GM19193 (cell line): ENCODE results near the gene ZSCAN2.

Experiments
- POLR2A ChIP-seq: IDR thresholded peaks from 4 replicates; pipeline ENCODE4 v1.6.1; 2011; ENCODE audit not compliant: insufficient read depth, insufficient read length; ENCODE audit errors: extremely low read depth

The ZSCAN2 gene

DNA sequence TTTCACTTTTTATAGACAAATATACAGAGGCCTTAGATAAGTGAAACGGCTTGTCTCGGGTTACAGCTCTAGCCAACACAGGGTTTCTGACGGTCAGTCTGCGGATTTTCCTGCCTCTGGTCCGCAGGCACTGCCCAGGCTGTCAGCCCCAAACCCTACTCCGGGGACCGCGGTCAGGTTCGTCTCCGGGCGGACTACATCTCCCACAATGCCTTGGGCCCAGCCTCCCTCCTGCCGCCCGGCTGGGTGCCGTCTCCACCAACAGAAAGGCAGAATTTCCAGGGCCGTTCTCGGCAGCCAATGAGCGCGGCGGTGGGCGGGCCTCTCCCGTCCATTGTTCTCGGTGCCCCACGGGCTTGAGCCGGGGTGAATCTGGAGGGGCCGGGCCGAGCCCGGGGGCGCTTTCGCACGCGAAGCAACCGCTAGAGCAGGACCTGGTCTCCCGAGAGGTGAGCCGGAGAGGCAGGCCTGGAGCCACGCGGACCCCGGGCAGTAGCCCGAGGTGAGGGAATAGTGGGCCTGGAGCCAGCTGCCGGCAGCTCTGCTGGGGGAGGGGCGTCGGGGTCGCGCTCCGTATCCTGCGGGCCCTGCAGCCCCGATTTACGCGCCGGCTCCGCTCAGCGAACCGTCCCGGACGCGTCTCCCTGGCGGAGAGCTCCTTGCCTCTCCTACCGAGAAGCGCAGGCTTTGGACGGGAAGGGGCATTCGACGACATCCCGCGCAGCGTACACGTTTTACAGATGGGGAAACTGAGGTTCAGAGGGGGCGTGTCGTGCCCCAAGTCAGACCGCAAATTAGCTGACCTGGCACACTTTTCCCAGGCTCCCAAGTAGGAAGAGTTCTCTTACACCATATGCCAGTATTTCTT lies at the start of gene ZSCAN2:
Gene ZSCAN2 (plus strand): TSS at position 323 of the 868 bp plus-strand sequence. CDS start 2,919 bp downstream, outside the sequence.
- peak; percentile 49 for TF ChIP-seq POLR2A

DNA sequence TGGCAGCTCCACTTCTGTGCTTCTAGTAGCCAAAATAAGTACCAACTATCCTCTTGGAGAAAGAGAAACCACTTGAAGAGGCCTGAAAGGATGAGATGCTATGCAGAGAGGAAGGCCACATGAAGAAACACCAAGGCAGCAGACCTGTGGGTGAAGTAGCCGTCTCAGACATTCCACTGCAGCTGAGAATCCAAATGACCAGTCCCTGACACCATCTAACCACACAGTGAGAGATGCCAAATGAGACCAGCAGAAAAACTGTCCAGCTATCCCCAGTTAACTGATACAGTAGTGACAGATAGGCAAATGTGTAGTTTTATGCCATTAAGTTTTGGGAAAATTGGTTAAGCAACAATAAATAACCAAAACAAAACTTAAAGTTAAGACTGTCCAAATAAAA lies 47.9 kb upstream of the ZSCAN2 start:
- TF ChIP-seq POLR2A, result no peak

DNA sequence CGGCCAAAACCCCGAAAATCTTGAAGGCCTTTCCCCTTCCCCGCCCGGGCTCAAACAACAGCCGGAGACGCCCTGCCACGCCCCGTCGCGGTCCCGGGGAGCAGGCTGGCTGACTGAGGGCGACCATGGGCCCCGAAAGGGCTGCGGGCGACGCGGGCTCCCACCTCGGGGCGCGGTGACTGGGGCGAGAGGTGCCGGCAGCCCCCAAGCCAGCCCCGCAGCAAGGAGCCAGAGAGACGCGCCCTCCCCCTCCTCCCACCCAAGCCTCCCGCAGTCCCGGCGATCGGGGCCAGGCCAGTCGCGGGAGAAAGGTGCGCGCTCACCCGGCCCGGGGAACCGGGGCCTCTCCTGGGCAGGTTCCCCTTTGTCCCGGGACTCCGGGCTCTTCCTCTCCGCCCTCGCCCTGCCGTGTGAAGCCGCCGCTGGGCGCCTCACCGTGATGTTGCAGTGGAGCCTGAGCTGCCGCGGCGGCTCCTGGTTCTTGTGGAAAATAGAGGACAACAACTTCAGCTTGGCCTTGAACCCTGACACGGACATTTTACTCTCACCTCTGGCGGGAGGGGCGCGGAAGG lies 30.6 kb upstream of the ZSCAN2 start:
- TF ChIP-seq POLR2A, result no peak

DNA sequence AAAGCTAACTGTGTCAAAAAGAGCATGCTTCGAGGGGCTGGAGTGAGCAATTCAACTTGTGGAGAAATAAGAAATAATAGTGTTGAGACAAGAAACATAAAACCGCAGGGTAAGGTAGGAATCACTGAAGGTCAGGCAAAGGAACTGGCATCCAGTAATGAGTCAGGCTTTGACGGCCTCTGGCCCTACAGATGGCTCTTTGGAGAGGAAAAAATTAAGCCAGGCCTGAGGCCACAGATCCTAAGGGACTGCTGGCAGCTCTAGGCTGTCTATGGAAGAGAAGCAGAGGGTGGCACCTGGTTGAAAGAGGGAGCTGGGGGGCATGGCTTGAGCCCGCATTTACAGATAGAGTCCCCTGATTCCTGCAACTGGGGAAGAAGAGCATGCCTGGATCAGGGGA lies 28.6 kb upstream of the ZSCAN2 start:
- no peak for TF ChIP-seq POLR2A

DNA sequence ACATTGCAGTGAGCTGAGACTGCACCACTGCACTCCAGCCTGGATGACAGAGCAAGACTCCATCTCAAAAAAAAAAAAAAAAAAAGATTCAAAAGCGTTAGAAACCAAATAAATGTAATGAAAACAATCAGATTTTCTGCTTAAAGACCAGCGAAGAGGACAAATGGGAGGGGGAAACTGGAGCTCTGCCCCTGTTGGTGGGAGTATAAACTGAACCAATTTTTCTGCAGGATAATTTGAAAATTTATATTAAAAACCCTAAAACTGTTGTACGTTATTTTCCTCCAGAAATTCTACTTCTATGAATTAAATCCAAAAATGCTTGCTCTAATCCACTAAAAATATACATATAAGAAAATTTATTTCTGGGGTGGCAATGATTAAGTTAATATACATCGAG lies 25.3 kb upstream of the ZSCAN2 start:
- no peak for TF ChIP-seq POLR2A

DNA sequence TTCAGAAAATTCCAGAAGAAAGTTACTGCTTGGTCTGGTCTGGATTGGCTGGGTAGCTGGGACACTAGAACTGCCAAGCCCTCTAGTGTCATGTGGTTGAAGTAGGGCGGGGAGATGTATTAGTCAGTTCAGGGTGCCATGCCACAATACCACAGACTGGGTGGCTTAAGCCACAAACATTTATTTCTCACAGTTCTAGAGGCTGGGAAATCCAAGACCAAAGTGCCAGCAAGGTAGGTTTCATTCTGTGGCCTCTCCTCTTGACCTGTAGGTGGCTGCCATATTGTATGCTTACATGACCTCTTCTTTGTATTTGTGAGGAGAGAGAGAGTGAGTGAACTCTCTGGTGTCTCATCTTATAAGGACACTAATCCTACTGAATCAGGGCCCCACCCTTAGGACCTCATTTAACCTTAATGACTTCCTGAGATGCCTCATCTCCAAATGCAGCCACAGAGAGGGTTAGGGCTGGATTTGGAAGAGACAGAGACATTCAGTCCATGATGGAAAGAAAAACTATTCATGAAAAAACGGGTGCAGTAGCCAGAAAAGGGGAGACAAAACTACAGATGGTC lies 18.1 kb upstream of the ZSCAN2 start:
- no peak for TF ChIP-seq POLR2A

DNA sequence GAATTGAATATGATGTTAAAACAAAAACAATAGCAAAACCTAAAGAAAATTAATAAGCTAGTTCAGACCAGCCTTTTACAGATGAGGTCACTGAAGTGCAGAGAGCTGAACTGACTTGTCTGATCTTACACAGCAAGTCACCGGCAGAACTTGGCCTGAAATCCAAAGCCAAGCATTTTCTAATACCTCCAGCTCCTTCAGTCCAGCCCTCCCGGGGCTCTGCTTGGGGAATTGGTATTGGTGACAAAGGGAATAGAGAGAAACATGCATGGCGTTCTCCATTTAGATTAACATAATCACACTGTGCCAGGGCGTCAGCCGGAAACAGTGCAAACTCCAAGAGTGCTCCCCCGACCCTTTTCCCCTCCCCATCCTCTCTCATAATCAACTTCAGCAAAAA lies 14.1 kb upstream of the ZSCAN2 start:
- no peak for TF ChIP-seq POLR2A

DNA sequence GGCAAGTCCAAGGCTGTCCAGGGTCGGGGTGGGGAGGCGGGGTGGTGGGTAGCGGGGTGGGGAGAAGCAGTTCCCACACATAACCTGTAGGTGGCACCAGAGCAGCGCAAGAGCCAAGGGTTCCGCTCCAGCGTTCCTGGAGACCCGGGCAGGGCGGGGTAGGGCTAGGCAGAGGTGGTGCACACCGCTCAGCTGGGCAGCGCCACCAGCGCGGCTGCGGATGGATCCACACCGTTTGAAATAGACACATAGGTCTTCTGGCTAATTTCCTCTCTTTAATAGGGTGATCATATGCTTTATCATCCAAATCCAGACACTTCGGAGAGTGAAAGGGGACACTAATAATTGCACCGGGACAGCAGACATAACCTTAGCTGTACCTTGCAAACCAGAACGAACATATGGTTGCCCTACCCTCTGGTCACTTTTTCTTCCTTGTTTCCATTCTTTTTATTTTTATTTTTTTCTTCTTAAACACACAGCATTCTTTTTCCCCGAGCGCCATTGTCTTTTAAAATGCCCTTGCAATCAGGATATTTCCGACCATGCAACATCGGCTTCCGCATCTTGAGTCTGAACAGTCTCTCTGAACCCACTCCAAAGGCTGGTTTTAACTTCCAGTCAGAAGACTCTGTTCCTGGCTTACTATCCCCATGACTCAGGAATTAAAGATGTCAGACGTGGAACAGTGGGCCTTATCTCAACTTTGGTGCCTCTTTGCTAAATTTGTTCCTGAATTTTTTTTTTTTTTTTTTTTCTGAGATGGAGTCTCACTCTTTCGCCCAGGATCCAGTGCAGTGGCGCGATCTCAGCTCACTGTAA lies 12.5 kb upstream of the ZSCAN2 start:
- TF ChIP-seq POLR2A, result no peak

DNA sequence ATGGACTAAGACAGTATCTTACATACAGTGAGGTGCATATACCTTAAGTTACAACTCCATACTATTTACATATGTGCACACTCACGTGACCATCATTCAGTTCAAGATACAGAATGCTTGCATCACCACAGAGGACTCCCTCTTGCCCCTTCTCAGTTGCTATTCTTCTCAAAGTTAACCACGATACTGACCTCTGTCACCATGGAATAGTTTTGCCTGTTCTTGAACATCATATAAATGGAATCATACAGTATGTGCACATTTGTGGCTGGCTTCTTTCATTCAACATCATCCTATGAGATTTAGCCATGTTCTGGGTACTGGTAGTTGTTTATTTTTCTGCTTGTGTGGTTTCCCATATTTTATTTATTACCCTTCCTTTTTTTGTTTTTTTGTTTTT lies 10.4 kb upstream of the ZSCAN2 start:
- TF ChIP-seq POLR2A, result no peak

DNA sequence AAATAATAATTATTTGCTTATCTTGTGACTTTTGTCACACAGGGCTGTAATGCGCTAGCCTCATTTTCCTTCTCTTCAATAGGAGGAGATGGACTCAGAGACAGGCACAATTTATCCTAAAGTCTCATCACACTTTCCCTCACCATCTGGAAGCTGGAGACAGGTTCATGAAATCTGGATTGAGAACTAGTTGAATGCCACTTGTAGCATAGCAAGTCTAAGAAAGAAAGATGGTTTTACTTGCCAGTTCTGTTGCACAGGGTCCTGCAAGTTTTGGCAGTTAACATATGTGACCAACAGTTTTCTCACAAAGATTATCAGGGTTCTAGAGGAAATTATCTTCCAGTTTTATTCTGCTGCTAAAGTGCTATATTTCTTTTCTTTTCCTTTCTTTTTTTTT lies 9.0 kb upstream of the ZSCAN2 start:
- no peak for TF ChIP-seq POLR2A

DNA sequence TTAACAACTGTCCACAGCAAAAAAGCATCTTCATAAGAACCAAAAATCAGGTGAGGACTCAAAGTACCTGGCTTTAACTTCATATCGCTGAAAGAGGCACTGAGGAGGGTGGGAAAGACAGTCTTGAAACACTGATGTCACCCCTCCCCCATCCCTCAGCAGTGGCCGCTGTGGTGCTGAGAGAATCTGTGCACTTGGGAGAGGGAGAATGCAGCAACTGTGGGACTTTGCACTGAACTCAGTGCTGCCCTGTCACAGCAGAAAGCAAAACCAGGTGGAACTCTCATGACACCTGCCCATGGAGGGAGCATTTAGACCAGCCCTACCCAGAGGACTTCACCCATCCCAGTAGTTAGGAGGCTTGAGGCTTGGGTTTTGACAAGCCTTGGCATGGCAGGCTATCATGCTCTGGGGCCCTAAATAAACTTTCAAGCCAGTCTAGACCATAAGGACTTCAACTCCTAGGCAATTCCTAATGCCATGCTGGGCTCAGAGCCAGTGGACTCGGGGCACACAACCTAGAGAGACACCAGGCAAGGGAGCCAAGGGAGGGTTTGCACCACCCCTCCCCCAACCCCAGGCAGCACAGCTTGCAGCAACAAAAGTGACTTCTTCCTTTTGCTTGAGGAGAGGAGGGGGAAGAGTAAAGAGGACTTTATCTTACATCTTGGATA lies 6.1 kb upstream of the ZSCAN2 start:
- no peak for TF ChIP-seq POLR2A

DNA sequence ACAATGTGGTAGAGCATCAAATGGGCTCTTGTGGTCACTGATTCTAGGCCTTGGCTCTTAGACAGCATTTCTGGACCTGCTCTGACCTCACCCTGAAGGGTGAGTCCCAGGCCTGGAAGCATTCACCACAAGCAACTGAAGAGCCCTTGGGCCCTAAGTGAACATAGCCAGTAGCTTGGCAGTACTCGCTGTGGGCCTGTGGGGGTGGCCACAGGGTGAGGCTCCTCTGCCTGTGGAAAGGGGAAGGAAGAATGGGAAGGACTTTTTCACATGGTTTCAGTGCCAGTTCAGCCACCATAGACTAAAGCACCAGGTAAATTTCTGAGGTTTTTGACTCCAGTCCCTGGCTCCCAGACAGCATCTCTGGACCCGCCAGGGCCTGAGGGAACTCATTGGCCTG lies 5.1 kb upstream of the ZSCAN2 start:
- no peak for TF ChIP-seq POLR2A

DNA sequence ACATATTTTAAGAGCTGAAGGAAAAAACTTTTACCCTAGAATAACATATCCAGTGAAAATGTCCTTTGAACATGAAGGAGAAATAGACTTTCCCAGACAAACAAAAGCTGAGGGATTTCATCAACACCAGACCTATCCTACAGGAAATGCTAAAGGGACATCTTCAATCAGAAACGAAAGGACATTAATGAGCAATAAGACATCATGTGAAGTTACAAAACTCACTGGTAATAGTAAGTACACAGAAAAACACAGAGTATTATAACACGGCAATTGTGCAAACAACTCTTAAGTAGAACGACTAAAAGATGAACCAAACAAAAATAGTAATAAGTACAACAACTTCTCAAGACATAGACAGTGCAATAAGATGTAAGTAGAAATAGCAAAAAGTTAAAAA lies 3.5 kb upstream of the ZSCAN2 start:
- TF ChIP-seq POLR2A, result no peak

DNA sequence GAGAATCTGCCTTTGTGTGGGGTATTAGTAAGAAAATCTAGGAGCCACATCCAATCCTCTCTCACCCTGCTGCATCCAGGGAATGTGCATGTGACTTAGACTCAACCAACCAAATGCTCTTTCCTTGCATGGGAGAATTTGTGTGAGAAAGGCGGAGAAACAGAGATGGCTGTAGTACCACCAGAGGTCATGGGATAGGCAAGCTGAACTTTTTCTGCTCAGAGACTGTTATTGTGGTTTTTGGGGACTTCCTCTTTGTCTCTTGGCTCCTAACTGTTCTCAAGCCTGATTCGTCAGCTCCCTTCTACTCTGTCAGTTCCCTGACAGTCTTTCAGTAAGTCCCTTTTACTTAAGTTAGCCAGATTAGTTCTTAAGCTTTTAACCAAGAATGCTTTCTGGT lies 2.6 kb upstream of the ZSCAN2 start:
- TF ChIP-seq POLR2A, result no peak

DNA sequence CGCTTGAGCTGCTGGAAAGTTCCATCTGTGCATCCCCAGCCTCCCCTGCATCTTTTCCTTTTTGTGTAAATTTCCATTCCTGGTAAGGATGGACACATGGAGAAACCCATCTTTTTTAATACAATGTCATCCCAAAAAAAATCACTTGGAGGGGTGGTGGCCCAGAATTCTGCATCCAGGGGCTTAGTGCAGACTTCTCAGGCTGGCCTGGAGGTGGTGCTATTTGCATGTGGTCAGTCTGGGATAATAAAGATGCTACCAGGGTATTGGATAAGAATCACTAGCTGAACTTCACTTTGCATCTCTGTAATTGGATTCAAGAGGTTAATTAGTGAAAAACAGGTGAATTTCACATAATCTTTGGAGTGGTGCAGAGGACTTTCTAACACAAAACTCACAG lies 1.8 kb upstream of the ZSCAN2 start:
- TF ChIP-seq POLR2A, result no peak
